Stimulated activated CD4-positive, alpha-beta T cell treated with anti-CD3 and anti-CD28 coated beads, TNF-alpha, amount 100 ng/mL, for 4 hours (primary cell): ENCODE data around the gene NINL.

Source experiments
- DNase-seq, 3 experiments: peaks; one replicate each; pipeline ENCODE4 v3.0.0-alpha.2; 2020; ENCODE audit warnings: low read depth in 3 of 3

Gene NINL

DNA sequence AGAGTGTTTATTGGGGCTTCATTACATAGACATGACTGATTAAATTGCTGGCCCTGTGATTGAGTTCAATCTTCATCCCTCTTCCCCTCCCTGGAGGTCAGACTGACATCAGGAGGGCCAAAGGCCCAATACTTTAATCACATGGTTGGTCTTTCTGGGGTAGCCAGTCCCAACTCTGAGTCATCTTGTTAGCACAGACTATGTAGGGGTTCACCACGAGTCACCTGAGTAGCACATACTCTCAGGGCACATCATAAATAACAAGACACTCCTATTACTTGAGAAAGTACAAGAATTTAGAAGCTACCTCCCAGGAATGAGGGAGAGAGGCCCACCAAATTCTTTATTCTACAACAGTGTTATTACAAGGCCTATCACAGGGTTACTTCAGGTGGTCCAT, 166.6 kb downstream of the NINL start:
- DNase-seq = no peak

DNA sequence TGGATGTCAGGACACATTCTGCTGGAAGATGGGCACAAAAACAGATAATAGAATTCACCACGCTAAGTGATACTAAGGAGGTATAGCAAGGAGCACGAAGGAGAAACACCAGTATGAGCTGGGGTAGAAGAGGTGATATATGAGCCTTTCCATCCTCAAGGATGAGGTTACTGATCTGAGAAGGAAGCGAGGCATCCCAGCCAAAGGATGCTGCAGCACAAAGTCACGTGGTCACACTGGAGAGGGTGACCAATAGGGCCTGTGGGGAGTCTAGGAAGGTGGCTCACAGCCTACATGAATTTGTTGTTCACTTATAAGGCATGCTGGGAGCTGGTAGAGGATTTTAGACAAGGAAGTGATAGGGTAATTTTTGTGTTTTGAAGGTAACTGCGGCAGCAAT, 176.4 kb downstream of the NINL start:
- no peak for DNase-seq

DNA sequence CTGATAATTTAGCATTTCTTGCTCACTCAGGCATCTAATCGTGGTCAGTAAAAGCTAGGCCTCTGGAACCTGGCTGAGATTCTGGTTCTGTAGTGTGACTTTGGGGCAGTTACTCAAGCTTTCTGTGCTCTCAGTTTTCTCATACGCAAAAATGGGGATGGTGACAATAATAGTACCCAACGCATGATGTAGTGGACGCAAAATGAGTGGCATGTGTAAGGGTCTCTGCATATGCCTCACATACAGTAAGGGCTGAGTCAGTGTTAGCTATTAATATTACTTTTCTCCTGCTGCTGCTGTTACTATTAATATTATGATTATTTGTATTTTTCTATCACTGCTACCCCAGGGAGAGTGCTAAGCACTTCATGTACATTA, 177.2 kb downstream of the NINL start:
- no peak for DNase-seq

DNA sequence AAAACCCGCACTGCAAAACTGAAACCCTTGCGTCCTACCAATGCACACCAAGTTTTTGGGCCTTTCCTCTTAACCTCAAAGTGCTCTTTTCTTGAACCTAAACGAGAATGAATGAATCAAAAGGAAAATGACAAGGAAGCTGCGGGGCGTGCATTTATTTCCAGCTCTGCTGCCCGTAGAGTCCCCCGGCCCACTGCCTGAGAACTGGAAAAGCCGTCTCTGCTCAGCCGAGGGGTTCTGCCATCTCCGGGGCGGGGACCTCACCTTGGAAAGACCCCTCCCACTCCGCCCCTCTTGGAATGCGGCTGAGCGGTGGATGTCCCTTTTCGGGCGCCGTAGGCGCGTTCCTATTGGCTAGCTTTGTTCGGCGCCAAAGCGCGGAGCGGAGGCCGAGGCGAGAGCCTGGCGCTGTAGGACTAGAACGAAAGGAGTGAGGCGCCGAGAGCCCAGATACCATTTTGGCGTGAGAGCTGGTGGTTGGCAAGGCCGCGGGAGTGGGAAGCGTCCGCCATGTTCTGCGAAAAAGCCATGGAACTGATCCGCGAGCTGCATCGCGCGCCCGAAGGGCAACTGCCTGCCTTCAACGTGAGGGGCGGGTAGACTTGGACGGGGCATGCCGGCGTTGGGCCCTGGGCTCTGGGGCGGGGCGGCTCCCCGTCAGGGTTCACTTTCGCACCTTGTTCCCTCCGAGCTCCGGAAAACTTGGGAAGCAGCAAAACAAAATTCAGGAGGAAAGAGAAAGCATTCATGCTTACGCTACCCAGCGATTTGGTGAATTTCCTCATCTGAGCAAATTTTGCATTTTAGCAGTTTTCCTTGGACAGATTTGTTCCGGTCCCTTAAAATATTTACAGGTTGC, 177.8 kb downstream of the NINL start, which contains the start of gene GINS1:
Gene GINS1 (plus strand): TSS at position 363 of the 859 bp plus-strand sequence. CDS start 148 bp downstream, at position 511.
- peak; percentile 52 to 76 (median 67) for DNase-seq
